Left renal cortex interstitium (tissue), 4 donors: ENCODE results near the gene KRT7. TPM values are rescaled to one million over a fixed set of nuclear protein-coding genes. Genes with fewer than 3 reads are reported as not detected.
A peak's percentile ranks its signal among the peaks of the same experiment; 100 is the strongest.
"Not testable (repeated sequence)": the region's sequence is repeated elsewhere in the genome, so short reads cannot be mapped to it uniquely, and the experiment has no call there.

Experiments used
- DNase-seq, 4 donors: peaks; one replicate each; pipeline ENCODE4 v3.0.0-alpha.2; 2013; ENCODE audit warnings: low read depth in 4 of 4, low spot score in 2 of 4, missing footprints in 1 of 4
- polyA plus RNA-seq, 4 donors: library from polyadenylated mRNA; unstranded; fragments of 120-200 nt; gene quantifications; one replicate each; pipeline ENCODE4 v1.2.1, GENCODE V29; 2013; ENCODE audit not compliant: insufficient read length in 4 of 4

The KRT7 gene
- polyA plus RNA-seq, 4 donors = 61.8 to 110 (median 77.3) TPM

DNA sequence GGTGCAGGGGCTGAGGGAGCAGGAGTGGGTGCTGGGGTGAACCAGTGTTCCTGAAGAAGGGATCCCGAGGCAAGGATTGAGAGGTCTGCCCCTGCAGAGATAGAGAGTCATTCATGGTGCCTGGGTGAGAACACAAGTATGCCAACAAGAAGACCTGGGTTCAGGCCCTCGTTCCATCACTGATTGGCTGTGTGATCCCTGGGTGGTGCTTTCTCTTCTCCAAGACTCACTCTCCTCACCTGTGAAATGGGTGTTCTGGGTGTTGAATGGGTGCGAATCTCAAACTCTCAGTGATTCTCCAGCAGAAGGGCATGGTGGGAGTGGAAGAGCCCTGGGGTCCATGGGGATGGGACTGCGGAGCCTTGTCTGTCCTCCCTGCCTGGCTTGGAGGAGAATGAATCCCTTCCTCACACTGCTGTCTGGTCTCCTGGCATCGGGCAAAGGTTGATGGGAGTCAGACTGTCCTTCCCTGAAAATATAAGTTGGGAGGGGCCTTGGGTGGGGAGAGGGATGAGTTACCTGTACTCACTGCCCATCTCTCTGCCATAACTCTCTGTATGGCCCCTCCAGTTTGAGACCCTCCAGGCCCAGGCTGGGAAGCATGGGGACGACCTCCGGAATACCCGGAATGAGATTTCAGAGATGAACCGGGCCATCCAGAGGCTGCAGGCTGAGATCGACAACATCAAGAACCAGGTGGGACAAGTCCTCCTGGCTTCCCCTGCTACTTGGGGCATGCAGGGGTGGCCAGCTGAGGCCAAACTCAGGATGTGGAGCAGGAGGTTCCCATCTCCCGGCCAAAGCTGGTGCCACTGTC is 9.6 kb downstream of the KRT7 start:
- DNase-seq = no peak

DNA sequence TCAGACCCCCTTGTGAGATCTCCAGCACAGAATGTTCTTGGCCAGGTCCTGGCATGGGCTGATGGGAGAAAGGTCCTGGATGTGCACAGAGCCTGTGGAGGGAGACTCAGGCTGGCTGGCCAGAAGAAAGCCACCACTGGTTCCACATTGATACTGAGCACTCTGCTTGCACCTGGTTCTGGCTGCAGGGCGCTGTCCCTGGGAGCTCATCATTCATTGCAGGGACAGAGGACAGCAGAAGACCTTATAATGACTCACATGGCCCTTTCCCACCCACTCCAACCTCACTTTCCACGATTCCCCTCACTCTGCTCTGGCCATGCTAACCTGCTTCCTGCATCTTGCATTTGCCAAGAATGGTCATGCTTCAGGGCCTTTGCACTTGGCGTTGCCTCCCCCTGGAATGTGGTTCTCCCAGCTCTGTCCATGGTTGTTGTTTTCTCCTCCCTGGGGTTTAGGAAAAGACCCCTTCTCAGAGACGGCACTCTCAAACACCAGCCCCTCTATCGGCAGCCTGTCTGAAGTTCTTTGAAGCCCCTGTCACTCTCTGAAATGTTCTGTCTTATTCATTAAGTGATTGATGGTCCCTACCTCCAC is 10.3 kb downstream of the KRT7 start:
- DNase-seq = peak in 1 of 4 donors; percentile 63

DNA sequence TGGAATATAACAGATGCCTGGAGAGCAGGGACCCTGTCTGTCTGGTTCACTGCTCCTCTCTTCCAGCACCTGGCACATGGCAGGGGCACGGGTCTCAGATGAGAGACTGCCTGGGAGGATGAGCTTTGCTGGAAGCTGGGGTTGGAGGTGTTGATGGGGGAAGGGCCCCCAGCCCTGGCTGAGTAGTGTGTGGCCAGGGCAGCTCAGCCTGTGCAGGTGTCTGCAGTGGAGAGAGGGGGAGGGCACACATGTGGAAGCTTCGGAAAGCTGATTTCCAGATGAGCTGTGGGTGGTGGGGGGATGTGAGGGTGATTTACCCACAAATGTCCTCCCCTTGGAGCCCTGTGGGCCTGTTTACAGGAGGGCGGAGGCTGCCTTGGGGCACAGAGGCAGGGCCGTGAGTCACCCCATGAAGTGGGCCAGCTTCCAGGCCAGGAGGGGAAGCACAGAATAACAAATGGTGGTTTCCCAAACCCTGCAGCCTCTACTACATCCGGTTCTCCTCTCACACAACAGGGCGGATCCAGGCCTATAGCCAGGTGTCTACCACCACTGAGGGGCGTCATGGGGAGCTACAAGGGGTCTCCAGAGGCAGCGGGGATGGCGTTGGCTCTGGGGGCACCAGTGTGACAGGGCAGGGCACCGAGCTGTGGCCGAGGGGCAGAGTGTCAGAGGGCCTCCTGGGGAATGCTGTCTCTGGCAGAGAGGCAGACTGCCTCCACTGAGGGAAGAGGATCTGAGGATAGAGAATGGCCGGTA is 11.0 kb downstream of the KRT7 start:
- peak in 2 of 4 donors; percentile 49 to 50 for DNase-seq

DNA sequence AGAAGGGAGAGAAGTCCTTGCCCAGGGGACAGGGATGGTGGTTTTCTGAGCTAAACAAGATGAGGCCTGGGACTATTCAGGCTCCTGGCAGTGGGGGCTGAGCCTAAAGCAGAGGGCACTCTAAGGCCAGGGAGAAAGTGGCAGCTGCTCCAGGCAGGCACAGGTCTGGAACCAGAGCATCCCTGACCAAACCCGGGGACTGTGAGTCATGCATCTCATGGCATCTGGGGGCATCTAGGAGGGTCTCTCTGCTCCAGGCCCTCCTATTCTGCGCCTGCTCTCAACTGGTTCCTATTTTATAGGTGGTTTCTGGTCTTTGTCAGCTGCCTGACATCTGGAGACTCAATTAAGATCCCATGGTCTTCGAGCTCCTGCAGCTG is 11.6 kb downstream of the KRT7 start:
- DNase-seq = no peak

DNA sequence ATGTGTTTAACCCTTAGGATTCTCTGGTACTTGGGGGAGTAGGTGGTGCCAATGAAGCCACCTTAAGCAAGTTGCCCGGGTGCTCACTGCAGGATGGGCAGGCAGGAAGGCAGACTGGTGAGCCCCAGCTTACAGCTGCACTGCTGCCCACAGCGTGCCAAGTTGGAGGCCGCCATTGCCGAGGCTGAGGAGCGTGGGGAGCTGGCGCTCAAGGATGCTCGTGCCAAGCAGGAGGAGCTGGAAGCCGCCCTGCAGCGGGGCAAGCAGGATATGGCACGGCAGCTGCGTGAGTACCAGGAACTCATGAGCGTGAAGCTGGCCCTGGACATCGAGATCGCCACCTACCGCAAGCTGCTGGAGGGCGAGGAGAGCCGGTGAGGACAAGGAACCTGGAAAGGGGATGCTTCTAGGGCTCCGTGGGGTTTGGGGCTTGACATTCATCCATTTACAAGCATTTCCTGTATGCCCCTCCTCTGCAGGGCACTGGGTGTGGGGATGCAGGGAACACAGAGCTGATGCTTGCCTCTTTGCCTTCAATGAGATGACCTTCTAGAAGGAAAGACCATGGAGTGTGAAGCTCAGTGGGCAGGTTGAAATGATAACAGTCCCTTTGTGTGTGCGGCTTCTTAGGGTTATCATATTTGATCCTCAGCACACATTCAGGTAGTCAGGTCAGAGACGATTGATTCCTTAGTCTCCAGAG is 12.4 kb downstream of the KRT7 start:
- DNase-seq = no peak

DNA sequence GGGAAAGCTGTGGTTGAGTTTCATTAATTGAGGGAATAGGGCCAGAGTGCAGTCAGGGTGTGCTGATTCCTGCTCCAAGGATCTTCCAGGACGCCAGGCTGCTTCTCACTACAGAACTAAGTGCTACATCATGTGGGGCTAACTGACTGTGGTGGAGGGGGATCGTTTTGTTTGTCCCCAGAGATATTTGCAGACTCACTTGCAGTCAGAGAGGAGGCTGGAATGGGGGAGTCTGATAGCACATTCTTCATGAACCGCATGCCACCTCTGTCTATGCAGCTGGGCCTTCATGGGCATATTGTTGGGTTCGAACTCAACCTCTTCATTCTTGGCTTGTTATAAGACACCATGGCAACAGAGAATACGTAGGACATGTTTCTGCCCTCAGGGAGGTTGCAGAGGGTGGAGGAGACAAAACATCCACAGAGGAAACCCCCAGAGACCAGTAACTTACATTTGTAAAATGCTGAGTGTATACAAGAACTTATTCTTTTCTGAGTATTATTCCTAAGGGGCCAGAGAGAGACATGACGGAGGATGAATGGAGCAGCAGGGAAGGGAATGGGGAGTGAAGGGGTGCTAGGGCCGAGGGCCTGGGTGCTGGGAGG is 13.0 kb downstream of the KRT7 start:
- DNase-seq = no peak

DNA sequence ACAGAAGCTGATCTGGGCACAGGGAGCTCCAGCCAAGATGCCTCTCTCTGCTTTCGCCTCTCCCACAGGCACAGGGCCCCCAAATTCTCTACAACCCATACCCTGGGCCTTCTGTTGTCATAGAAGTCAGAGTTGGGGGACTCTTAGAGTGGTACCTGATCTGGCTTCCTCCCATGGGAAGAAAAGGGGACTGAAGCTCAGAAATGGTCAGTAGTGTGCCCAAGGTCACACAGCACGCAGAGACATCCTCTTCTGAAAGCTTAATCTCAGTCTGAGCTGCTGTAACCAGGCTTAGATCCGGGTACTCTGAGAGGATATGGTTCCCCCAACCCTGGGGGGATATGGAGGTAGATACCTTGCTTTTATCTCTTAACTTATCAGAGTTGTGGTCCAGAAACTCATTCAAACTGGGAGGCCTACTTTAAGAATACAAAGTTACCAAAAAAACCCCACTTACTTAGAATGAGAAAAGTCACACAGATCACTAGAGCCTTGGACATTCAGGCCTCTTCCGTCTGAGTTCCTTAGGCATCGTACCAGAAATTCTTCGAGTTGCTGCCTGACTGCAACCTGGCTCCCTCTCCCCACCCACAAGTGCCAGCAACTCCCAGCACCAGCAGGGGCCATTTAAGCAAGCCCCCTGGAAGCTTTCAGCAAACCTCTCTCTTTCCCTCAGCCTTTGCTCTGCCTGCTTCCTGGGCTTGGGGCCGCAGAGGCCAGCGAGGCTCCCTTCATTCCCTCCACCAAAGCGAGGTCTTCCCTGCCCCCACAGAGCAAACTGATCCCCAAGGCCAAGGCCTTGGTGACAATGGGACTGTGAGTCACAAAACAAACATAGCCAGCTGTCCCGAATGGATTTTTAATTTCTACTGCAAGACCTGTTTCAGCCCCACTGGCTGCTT is 13.9 kb downstream of the KRT7 start:
- DNase-seq = no peak

DNA sequence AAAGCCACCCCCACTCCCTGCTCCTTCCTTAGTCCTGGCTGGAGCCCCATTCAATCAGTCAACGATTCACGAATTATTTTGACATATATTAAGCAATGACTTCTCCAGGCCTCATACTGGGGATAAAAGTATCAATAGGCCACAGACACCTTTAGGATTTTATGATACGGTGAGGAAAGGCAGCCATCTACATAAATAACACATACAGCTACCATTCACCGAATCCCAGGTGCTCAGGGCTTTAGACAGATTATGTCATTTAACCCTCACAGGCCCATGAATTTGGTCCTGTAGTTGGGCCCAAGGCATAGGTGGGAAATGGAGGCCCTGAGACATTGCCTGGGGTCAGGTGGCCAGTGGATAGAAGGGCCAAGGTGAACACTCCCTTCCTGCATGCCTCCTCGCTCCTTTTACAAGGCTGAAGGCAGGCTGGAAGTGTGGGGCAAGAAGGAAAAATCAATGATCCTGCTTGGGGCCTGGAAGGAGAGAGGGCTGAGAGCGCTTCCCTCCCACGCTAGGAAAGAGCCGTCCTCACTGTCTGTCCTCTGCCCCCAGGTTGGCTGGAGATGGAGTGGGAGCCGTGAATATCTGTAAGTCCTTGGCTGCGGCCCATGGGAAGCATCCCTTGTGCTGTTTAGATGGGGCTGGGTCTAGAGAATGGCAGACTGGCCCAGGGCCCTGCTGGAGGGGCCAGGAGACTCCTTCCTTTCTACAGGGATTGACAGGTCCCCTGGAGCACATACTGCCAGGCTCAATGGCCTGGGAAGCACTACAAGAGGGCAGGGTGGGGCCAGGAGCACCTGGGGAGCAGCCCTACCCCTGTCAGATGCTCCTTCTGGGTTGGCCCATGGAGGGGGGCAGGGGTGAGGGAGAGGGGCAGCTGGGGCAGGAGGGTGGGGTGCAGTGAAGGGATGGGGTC is 14.8 kb downstream of the KRT7 start:
- no peak for DNase-seq

DNA sequence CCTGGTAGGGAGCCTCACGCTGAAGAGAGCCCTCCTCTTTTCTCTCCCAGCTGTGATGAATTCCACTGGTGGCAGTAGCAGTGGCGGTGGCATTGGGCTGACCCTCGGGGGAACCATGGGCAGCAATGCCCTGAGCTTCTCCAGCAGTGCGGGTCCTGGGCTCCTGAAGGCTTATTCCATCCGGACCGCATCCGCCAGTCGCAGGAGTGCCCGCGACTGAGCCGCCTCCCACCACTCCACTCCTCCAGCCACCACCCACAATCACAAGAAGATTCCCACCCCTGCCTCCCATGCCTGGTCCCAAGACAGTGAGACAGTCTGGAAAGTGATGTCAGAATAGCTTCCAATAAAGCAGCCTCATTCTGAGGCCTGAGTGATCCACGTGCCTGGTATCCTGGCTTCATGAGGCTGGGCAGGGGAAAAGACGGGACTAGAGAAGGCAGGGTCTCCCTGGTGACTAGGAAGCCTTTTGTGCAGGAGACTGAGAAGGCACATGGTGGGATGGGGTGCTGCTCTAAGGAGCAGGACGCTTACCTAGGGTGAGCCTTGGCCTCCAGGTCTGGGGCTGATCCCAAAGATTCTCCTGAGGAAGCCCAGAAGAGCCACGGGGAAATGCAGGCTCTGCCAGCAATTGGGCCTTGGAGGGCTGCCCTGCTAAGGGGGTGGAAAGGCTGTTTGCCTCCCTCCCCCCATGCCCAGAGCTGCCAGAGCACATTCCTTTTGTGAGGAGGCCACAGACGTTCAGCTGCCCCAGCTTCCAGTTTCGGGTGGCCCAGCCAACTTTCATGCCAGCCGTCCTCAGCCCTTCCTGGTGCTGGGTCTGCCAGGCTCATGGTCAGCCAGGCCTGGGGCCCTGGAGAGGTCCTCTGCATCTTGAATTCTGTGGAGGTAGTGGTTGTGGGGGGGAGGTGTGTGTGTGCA is 15.8 kb downstream of the KRT7 start:
- DNase-seq = no peak

DNA sequence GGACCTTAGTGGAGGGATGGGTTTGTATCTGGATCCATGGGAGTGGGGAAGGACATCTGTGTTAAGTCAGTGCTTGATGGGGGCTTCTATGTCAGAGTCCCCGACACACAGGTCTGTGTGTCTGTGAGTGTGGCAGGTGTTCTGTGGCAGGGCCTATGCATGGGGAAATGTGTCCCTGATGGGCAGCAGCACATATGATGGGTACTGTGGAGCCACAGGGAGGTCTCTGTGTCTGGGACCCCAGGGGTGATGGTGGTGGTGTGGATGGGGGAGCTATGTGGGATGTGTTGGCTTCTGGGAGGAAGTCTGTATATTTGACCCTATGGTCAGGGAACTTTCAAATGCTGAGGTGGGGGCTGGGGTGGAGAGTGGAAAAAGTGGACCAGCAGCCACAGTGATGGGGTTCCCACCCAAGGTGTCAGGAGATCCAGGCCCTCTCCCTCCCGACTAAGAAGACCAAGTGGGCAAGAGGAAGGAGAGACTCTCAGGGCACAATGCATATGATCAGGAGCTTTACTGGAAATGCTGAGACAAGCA is 16.5 kb downstream of the KRT7 start:
- DNase-seq = no peak

DNA sequence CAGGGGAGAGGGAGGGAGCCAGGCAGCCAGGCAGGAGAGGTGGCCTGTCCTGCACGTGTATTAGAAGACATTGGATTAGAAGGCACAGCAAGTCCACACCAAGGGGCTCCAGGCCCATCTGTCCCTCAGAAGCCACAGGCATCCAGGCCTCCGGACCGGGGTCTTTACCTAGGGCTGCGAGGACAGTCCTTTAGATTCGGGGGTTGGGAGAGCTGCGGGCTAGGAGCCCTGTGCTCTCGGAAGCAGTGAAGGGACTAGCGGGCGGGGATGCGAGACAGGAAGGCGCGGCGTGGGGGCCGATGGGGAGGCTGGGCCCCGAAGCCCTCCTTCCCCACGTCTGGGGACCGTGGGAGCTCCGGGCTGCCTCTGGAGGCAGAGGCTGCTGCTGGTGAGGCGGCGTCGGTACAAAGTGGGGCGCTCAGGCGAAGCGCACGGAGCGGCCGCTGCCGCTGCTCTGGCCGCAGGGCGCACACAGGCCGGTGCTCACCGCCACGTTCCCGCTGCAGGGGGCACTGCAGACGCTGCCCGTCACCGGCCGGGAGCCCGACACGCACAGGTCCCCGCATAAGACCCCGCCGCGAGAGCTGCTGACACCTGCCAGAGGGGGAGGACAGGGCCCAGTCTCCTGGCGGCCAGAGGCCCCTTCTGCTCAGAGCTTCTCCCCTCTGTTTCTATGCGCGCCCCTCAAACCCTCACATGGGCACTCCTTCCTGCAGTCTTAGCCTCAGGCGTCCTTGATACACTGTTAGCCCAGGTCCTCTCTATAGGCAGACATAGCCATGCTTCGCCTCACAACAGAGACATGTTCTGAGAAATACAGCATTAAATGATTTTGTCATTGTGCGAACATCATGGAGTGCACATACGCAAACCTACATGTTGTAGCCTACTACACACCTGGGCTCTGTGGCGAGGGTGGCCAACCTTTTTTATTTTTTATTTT is 17.3 kb downstream of the KRT7 start:
- no peak for DNase-seq

DNA sequence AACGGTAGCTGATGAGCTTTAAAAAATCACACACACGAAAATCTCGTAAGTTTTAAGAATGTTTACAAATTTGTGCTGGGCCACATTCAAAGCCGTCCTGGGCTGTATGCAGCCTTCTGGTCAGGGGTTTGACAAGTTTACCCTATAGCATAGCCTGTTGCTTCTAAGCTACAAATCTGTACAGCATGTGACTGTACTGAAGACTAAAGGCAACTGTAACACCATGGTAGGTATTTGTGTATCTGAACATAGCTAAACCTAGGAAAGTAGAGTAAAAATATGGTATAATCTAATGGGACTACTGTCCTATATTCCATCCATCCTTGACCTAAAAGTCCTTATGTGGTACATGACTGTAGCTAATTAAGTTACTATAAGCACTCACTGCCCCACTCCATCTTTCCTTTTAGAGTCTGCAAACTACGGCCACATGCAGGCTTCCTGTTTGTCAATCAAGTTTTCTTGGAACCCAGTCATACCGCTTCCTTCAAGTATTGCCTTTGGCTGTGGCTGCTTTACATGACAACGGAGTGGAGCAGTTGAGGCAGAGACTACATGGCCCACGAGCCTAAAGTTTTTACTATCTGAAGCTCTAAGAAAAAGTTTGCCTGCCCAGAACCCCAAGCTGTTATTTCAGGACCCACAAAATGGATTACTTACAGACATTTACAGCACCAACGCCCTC is 18.5 kb downstream of the KRT7 start:
- no peak for DNase-seq

DNA sequence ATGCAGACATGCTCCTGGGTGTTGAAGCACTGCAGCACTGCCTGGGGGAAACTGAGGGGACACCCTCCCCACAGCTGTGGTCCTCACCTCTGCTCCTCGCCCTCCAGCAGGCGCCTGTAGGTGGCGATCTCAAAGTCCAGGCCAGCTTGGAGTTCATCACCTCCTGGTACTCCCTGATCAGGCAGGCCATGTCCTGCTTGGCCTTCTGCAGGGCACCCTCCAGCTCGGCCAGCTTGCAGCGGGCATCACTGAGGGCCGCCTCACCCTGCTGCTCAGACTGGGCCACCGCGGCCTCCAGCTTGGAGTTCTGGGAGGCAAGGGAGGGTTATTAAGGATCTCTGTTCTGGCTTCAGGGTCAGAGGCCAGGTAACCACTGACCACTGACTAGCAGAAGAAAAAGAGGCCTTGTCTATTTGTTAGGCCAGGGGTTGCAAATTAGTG is 19.2 kb downstream of the KRT7 start:
- DNase-seq = not testable (repeated sequence)

DNA sequence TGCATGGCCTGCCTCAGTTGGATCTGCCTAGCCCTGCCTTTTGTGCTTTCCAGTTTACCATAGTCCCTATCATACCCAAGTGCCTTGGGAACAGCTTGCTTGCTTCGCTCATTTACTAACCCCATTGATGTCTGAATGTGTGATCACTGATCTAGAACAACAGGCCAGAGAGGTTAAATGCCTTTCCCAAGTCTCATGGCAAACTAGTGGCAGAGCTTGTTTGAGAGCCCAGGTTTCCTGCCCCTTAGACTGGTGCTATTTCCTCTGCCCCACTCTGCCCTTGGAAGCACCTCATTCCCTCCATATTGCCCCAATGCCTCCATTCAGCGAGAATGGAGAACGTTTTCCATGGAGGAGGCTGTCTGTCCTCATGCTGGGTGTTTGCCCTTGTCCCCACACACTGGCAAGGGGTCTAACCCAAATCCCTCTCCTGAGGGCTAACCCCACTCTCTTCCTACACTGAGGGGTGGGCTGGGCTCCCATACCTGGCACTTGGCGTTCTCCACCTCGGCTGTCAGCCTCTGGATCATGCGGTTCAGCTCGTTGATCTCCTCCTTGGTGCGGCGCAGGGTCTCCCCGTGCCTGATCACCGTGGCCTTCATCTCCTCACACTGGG is 19.8 kb downstream of the KRT7 start:
- no peak for DNase-seq
